SK-N-SH treated with all-trans-retinoic acid at 6 μM for 48 hours (cell line): ENCODE data around the gene KAT6B.

Source experiments
- ATAC-seq: fragments of 200-7000 bp; cut with Tn5 transposase; 3 replicates; pipeline ENCODE4 v1.9.1; 2020; ENCODE audit warnings: mild to moderate bottlenecking, moderate library complexity
- ARNTL ChIP-seq: fragments of 450-650 bp; formaldehyde crosslinking; IDR thresholded peaks from 2 replicates; pipeline ENCODE4 v1.5.0; 2020; ENCODE audit warnings: low read depth, mild to moderate bottlenecking, moderate library complexity, borderline replicate concordance
- BACH2 ChIP-seq: fragments of 250-450 bp; sonication (Bioruptor Pico); IDR thresholded peaks from 2 replicates; pipeline ENCODE4 v1.9.0; 2021; ENCODE audit warnings: mild to moderate bottlenecking, borderline replicate concordance
- CREB5 ChIP-seq: fragments of 250-450 bp; sonication (Bioruptor Pico); IDR thresholded peaks from 2 replicates; pipeline ENCODE4 v1.5.1; 2020; ENCODE audit warnings: low read depth, mild to moderate bottlenecking, moderate library complexity
- CSDC2 ChIP-seq: fragments of 250-450 bp; sonication (Bioruptor Pico); IDR thresholded peaks from 2 replicates; pipeline ENCODE4 v1.5.0; 2020; ENCODE audit warnings: mild to moderate bottlenecking, moderate library complexity
- CSRNP3 ChIP-seq: fragments of 250-450 bp; sonication (Bioruptor Pico); IDR thresholded peaks from 2 replicates; pipeline ENCODE4 v1.5.1; 2021; ENCODE audit warnings: mild to moderate bottlenecking, moderate library complexity
- ESRRG ChIP-seq: fragments of 250-450 bp; sonication (Bioruptor Pico); IDR thresholded peaks from 2 replicates; pipeline ENCODE4 v1.6.1; 2021; ENCODE audit warnings: mild to moderate bottlenecking
- ISL1 ChIP-seq: fragments of 250-450 bp; sonication (Bioruptor Pico); IDR thresholded peaks from 2 replicates; pipeline ENCODE4 v2.1.2; 2022; ENCODE audit warnings: mild to moderate bottlenecking, moderate library complexity
- OSR1 ChIP-seq: fragments of 250-450 bp; sonication (Bioruptor Pico); IDR thresholded peaks from 2 replicates; pipeline ENCODE4 v1.8.0; 2022; ENCODE audit warnings: moderate library complexity, mild to moderate bottlenecking, inconsistent platforms
- PATZ1 ChIP-seq: fragments of 250-450 bp; sonication (Bioruptor Pico); IDR thresholded peaks from 2 replicates; pipeline ENCODE4 v1.8.0; 2020; ENCODE audit warnings: mild to moderate bottlenecking, moderate library complexity, borderline replicate concordance
- PPARA ChIP-seq: fragments of 250-450 bp; sonication (Bioruptor Pico); IDR thresholded peaks from 2 replicates; pipeline ENCODE4 v1.5.0; 2020; ENCODE audit warnings: mild to moderate bottlenecking, borderline replicate concordance
- RARB ChIP-seq: fragments of 250-450 bp; sonication (Bioruptor Pico); IDR thresholded peaks from 2 replicates; pipeline ENCODE4 v1.8.0; 2021; ENCODE audit warnings: mild to moderate bottlenecking, moderate library complexity
- SNAI2 ChIP-seq: fragments of 250-450 bp; sonication (Bioruptor Pico); IDR thresholded peaks from 2 replicates; pipeline ENCODE4 v1.5.0; 2020; ENCODE audit warnings: mild to moderate bottlenecking, moderate library complexity
- TCF4 ChIP-seq: fragments of 250-450 bp; sonication (Bioruptor Pico); IDR thresholded peaks from 2 replicates; pipeline ENCODE4 v1.8.0; 2021; ENCODE audit warnings: mild to moderate bottlenecking, moderate library complexity, borderline replicate concordance
- TOX ChIP-seq: fragments of 250-450 bp; sonication (Bioruptor Pico); IDR thresholded peaks from 2 replicates; pipeline ENCODE4 v1.8.0; 2021; ENCODE audit warnings: mild to moderate bottlenecking, moderate library complexity, borderline replicate concordance
- ZC3H10 ChIP-seq: fragments of 250-450 bp; sonication (Bioruptor Pico); IDR thresholded peaks from 2 replicates; pipeline ENCODE4 v1.5.1; 2021; ENCODE audit warnings: mild to moderate bottlenecking, moderate library complexity
- ZFP3 ChIP-seq: fragments of 250-450 bp; sonication (Bioruptor Pico); IDR thresholded peaks from 2 replicates; pipeline ENCODE4 v1.5.0; 2020; ENCODE audit warnings: mild to moderate bottlenecking, moderate library complexity
- ZFP30 ChIP-seq: fragments of 450-650 bp; formaldehyde crosslinking; IDR thresholded peaks from 2 replicates; pipeline ENCODE4 v1.5.0; 2022; ENCODE audit warnings: mild to moderate bottlenecking, moderate library complexity
- ZNF565 ChIP-seq: fragments of 450-650 bp; formaldehyde crosslinking; conservative IDR thresholded peaks from 2 replicates; pipeline ENCODE4 v1.5.0; 2020; ENCODE audit warnings: low read depth, mild to moderate bottlenecking, moderate library complexity
- ZNF70 ChIP-seq: fragments of 450-650 bp; formaldehyde crosslinking; IDR thresholded peaks from 2 replicates; pipeline ENCODE4 v1.5.0; 2020; ENCODE audit warnings: mild to moderate bottlenecking, moderate library complexity
- ZNF8 ChIP-seq: fragments of 450-650 bp; formaldehyde crosslinking; IDR thresholded peaks from 2 replicates; pipeline ENCODE4 v1.5.0; 2020; ENCODE audit warnings: mild to moderate bottlenecking, moderate library complexity

Gene KAT6B

GRCh38 chr10:74929197-74929596, 102.8 kb downstream of the KAT6B start (continued):
- TF ChIP-seq ZNF70 (CRISPR knock-in tag) (no peak), CSDC2 (CRISPR knock-in tag) (no peak), PPARA (no peak), ZC3H10 (CRISPR knock-in tag) (peak; percentile 70; the same call in 1 of the 2 replicates), ESRRG (no peak), ISL1 (CRISPR knock-in tag) (peak; percentile 63), SNAI2 (CRISPR knock-in tag) (no peak), TCF4 (CRISPR knock-in tag) (no peak), ARNTL (CRISPR knock-in tag) (no peak), ZNF8 (CRISPR knock-in tag) (no peak), PATZ1 (CRISPR knock-in tag) (peak; percentile 70; the same call in 1 of the 2 replicates), TOX (CRISPR knock-in tag) (peak; percentile 87; the same call in 1 of the 2 replicates), BACH2 (CRISPR knock-in tag) (no peak), ZNF565 (CRISPR knock-in tag) (no peak), ZFP30 (CRISPR knock-in tag) (no peak)

- ATAC-seq = no peak
- TF ChIP-seq CSRNP3 (CRISPR knock-in tag) (no peak), ZFP30 (CRISPR knock-in tag) (no peak), PATZ1 (CRISPR knock-in tag) (no peak), OSR1 (CRISPR knock-in tag) (no peak), ZNF70 (CRISPR knock-in tag) (no peak), TCF4 (CRISPR knock-in tag) (no peak), ZNF8 (CRISPR knock-in tag) (no peak), CSDC2 (CRISPR knock-in tag) (no peak), ISL1 (CRISPR knock-in tag) (no peak), ESRRG (no peak)
Measured at GRCh38 chr10:74930965-74931364, 104.6 kb downstream of the KAT6B start.

- no peak for ATAC-seq
- TF ChIP-seq ZNF565 (CRISPR knock-in tag) (no peak), SNAI2 (CRISPR knock-in tag) (no peak), TCF4 (CRISPR knock-in tag) (no peak), OSR1 (CRISPR knock-in tag) (no peak), ZFP30 (CRISPR knock-in tag) (no peak), ZNF8 (CRISPR knock-in tag) (no peak), ESRRG (no peak), PATZ1 (CRISPR knock-in tag) (no peak), ZFP3 (no peak), RARB (CRISPR knock-in tag) (no peak), PPARA (no peak), CREB5 (CRISPR knock-in tag) (no peak), TOX (CRISPR knock-in tag) (no peak), CSRNP3 (CRISPR knock-in tag) (no peak)
Measured at GRCh38 chr10:74932648-74933047, 106.2 kb downstream of the KAT6B start.
